Neutrophil (primary cell): ENCODE measurements around the gene FAM168B.
"Not testable (repeated sequence)": the region's sequence is repeated elsewhere in the genome, so short reads cannot be mapped to it uniquely, and the experiment has no call there.

Experiments
- H3K27ac ChIP-seq: fragments of 200-600 bp; sonication (generic); 2 replicates; pipeline ENCODE4 v1.5.1; 2016; ENCODE audit warnings: mild to moderate bottlenecking, moderate library complexity
- H3K27me3 ChIP-seq: fragments of 200-600 bp; sonication (generic); 2 replicates; pipeline ENCODE4 v1.6.0; 2016; ENCODE audit warnings: mild to moderate bottlenecking
- H3K36me3 ChIP-seq: fragments of 200-600 bp; sonication (generic); 2 replicates; pipeline ENCODE4 v1.5.1; 2017
- H3K4me1 ChIP-seq, 2 experiments: fragments of 200-600 bp in 1 of 2; sonication (generic) in 1 of 2; 1 replicate in 1 of 2; 2 replicates in 1 of 2; pipeline versions ENCODE4 v1.5.1 to v1.6.1; 2013 to 2016; ENCODE audit warnings: low read depth in 1 of 2, low read length in 1 of 2, mild to moderate bottlenecking in 1 of 2, moderate library complexity in 1 of 2; ENCODE audit not compliant: control insufficient read depth in 1 of 2, insufficient read depth in 1 of 2
- H3K4me3 ChIP-seq, 2 experiments: fragments of 200-600 bp in 1 of 2; sonication (generic) in 1 of 2; 1 replicate in 1 of 2; 2 replicates in 1 of 2; pipeline ENCODE4 v1.5.1; 2013 to 2016; ENCODE audit warnings: low read depth in 1 of 2, low read length in 1 of 2, mild to moderate bottlenecking in 1 of 2, moderate library complexity in 1 of 2
- H3K9me3 ChIP-seq: fragments of 200-600 bp; sonication (generic); 2 replicates; pipeline ENCODE4 v1.5.1; 2016
- CTCF ChIP-seq: fragments of 200-600 bp; sonication (generic); IDR thresholded peaks from 2 replicates; pipeline ENCODE4 v1.5.1; 2016; ENCODE audit warnings: antibody characterized with exemption

Gene FAM168B

GRCh38 chr2:131094463-131095281, 1.4 kb upstream of the FAM168B start:
- peak overlapping the region; percentile 96 to 97 for H3K4me3 ChIP-seq
- no peak for TF ChIP-seq CTCF
- no peaks in the 10 kb centered on the region for H3K9me3 ChIP-seq
- H3K36me3 ChIP-seq: no peaks in the 10 kb centered on the region
- peaks cover 14% of the 10 kb centered on the region in 2 experiments for H3K4me1 ChIP-seq
- H3K27me3 ChIP-seq: no peaks in the 10 kb centered on the region
- H3K27ac ChIP-seq: peak overlapping the region; percentile 98

- no peak for TF ChIP-seq CTCF
- Histone ChIP-seq H3K4me1 (peaks cover 12 to 14% of the 10 kb centered on the region in 2 experiments), H3K27ac (peak overlapping the region; percentile 98), H3K9me3 (no peaks in the 10 kb centered on the region), H3K36me3 (peaks cover 3% of the 10 kb centered on the region), H3K4me3 (peak overlapping the region; percentile 96 to 97), H3K27me3 (no peaks in the 10 kb centered on the region)
Measured at GRCh38 chr2:131093696-131094462, 619 bp upstream of the FAM168B start.

- H3K27me3 ChIP-seq: no peaks in the 10 kb centered on the region
- no peak for TF ChIP-seq CTCF
- H3K4me3 ChIP-seq: peak overlapping the region; percentile 96 to 97
- H3K27ac ChIP-seq: peak overlapping the region; percentile 98
- peaks cover 12 to 14% of the 10 kb centered on the region in 2 experiments for H3K4me1 ChIP-seq
- H3K36me3 ChIP-seq: peaks cover 17% of the 10 kb centered on the region
- no peaks in the 10 kb centered on the region for H3K9me3 ChIP-seq
Measured at GRCh38 chr2:131092458-131093005, 728 bp downstream of the FAM168B start.

- Histone ChIP-seq H3K27ac (no peak overlapping the region), H3K4me1 (no peaks in the 10 kb centered on the region), H3K27me3 (no peaks in the 10 kb centered on the region), H3K9me3 (no peaks in the 10 kb centered on the region), H3K4me3 (no peak overlapping the region), H3K36me3 (peaks cover 61% of the 10 kb centered on the region)
- TF ChIP-seq CTCF: no peak
Measured at GRCh38 chr2:131085646-131086045, 7.6 kb downstream of the FAM168B start.

- no peak overlapping the region for H3K4me3 ChIP-seq
- TF ChIP-seq CTCF: no peak
Measured at GRCh38 chr2:131081190-131081589, 12.1 kb downstream of the FAM168B start.

GRCh38 chr2:131079931-131080330, 13.3 kb downstream of the FAM168B start:
- not testable (repeated sequence) for H3K4me1 ChIP-seq, H3K27me3 ChIP-seq, H3K27ac ChIP-seq, H3K4me3 ChIP-seq, H3K9me3 ChIP-seq
- H3K36me3 ChIP-seq: peaks cover 74% of the 10 kb centered on the region

More at GRCh38 chr2:131081190-131081589, 12.1 kb downstream of the FAM168B start:
- H3K4me1 ChIP-seq: no peaks in the 10 kb centered on the region
- H3K9me3 ChIP-seq: no peaks in the 10 kb centered on the region
- H3K27me3 ChIP-seq: no peaks in the 10 kb centered on the region
- H3K36me3 ChIP-seq: peaks cover 70% of the 10 kb centered on the region
- no peak overlapping the region for H3K27ac ChIP-seq
